CD4-positive, alpha-beta T cell (primary cell): ENCODE data around the gene GLB1L2. TPM values are rescaled to one million over a fixed set of nuclear protein-coding genes. Genes with fewer than 3 reads are reported as not detected.

Experiments
- ATAC-seq: fragments of 200-7000 bp; cut with Tn5 transposase; one replicate; pipeline ENCODE4 v1.10.0; 2022; ENCODE audit warnings: mild to moderate bottlenecking; ENCODE audit not compliant: poor library complexity
- CTCF ChIA-PET: fragments of 350-600 bp; sonication (Branson Sonifier 250); formaldehyde crosslinking; loops from one replicate; lab custom pipeline; 2021; ENCODE audit warnings: antibody characterized with exemption, inconsistent platforms; lab: Charles Lee
- POLR2A ChIA-PET: fragments of 350-600 bp; sonication (Branson Sonifier 250); formaldehyde crosslinking; loops from one replicate; lab custom pipeline; 2021; ENCODE audit warnings: antibody characterized with exemption, inconsistent platforms; lab: Charles Lee
- DNase-seq, 14 experiments: peaks; one replicate each; pipeline ENCODE4 v3.0.0-alpha.2; 2013 to 2020; ENCODE audit warnings: mixed read lengths in 2 of 14
- H3K27ac ChIP-seq, 2 donors: one replicate each; pipeline versions ENCODE4 v1.5.1 to v1.7.0; 2013; ENCODE audit warnings: low read length in 2 of 2, low read depth in 1 of 2, mild to moderate bottlenecking in 1 of 2
- H3K27me3 ChIP-seq, 2 experiments: 1 replicate in 1 of 2; 2 replicates in 1 of 2; pipeline versions ENCODE4 v1.6.1 to v1.7.0; 2013; ENCODE audit warnings: low read length in 2 of 2, control low read depth in 1 of 2, mild to moderate bottlenecking in 1 of 2, moderate library complexity in 1 of 2; ENCODE audit not compliant: insufficient read depth in 2 of 2, control insufficient read depth in 1 of 2
- H3K36me3 ChIP-seq: one replicate; pipeline ENCODE4 v1.6.1; 2013; ENCODE audit warnings: low read length, control low read depth; ENCODE audit not compliant: insufficient read depth
- H3K4me1 ChIP-seq: one replicate; pipeline ENCODE4 v1.6.1; 2013; ENCODE audit warnings: low read length, control low read depth; ENCODE audit not compliant: insufficient read depth
- H3K4me3 ChIP-seq: one replicate; pipeline ENCODE4 v1.5.1; 2013; ENCODE audit warnings: mild to moderate bottlenecking, low read length, moderate library complexity
- H3K9me3 ChIP-seq, 2 experiments: 1 replicate in 1 of 2; 2 replicates in 1 of 2; pipeline versions ENCODE4 v1.6.1 to v1.7.0; 2013; ENCODE audit warnings: low read length in 2 of 2, mild to moderate bottlenecking in 2 of 2, control low read depth in 1 of 2, moderate library complexity in 1 of 2; ENCODE audit not compliant: control insufficient read depth in 1 of 2, insufficient read depth in 1 of 2
- H3K27ac Mint-ChIP-seq: one replicate; pipeline ENCODE4 v1.8.0; 2020; ENCODE audit warnings: mixed read lengths
- H3K27me3 Mint-ChIP-seq: one replicate; pipeline ENCODE4 v1.8.0; 2021; ENCODE audit warnings: mixed read lengths
- H3K36me3 Mint-ChIP-seq: one replicate; pipeline ENCODE4 v1.8.0; 2021; ENCODE audit warnings: low read depth, mixed read lengths
- H3K4me1 Mint-ChIP-seq: one replicate; pipeline ENCODE4 v1.8.0; 2021; ENCODE audit warnings: low read depth, mixed read lengths
- H3K4me3 Mint-ChIP-seq: one replicate; pipeline ENCODE4 v1.8.0; 2020; ENCODE audit warnings: mild to moderate bottlenecking, mixed read lengths
- H3K9me3 Mint-ChIP-seq: one replicate; pipeline ENCODE4 v1.8.0; 2020; ENCODE audit warnings: mixed read lengths
- CTCF ChIP-seq: fragments of 200-600 bp; IDR thresholded peaks from one replicate; pipeline ENCODE4 v1.8.0; 2022; ENCODE audit warnings: antibody characterized with exemption, mild to moderate bottlenecking
- intact Hi-C, 2 experiments: fragments of 100-400 bp; cut with DNase I in 1 of 2; cut with micrococcal nuclease in 1 of 2; formaldehyde crosslinking; loops; one replicate each; pipeline versions ENCODE4 v1.15.1 to v1.9.0; 2023 to 2025; cut with DNase I, micrococcal nuclease
- total RNA-seq, 174 experiments: library from RNA in 2 of 174; stranded (reverse) in 2 of 174; gene quantifications; one replicate each; pipeline ENCODE4 v1.2.3 and lab custom pipeline; 2021 to 2026

The GLB1L2 gene
- total RNA-seq, 2 experiments from 2014 or later = 0.59 to 0.63 TPM

- Histone ChIP-seq H3K4me1 (no peaks in the 10 kb centered on the region), H3K36me3 (no peaks in the 10 kb centered on the region), H3K9me3 (peaks cover 0 to 18% of the 10 kb centered on the region in 2 experiments), H3K4me3 (no peak overlapping the region), H3K27me3 (peaks cover 21 to 33% of the 10 kb centered on the region in 2 experiments), H3K27ac (no peak overlapping the region)
- Mint-ChIP-seq H3K4me3 (no peak overlapping the region), H3K4me1 (peaks cover 2% of the 10 kb centered on the region), H3K36me3 (no peaks in the 10 kb centered on the region), H3K9me3 (no peaks in the 10 kb centered on the region), H3K27me3 (peaks cover 59% of the 10 kb centered on the region), H3K27ac (no peak overlapping the region)
- no peak for TF ChIP-seq CTCF
- no peak for ATAC-seq
- ChIA-PET POLR2A (no interaction called here), CTCF (no interaction called here)
- no peak for DNase-seq
- intact Hi-C loops = no loop called here
Measured at GRCh38 chr11:134404575-134405341, 73.0 kb downstream of the GLB1L2 start.

- H3K27me3 ChIP-seq = peaks cover 26 to 40% of the 10 kb centered on the region in 2 experiments
- no peaks in the 10 kb centered on the region for H3K36me3 Mint-ChIP-seq
- no peak overlapping the region for H3K27ac ChIP-seq
- no peak for TF ChIP-seq CTCF
- H3K4me1 Mint-ChIP-seq = peaks cover 9% of the 10 kb centered on the region
- H3K36me3 ChIP-seq = no peaks in the 10 kb centered on the region
- DNase-seq = no peak
- no peaks in the 10 kb centered on the region for H3K9me3 Mint-ChIP-seq
- ChIA-PET CTCF (no interaction called here), POLR2A (no interaction called here)
- H3K27me3 Mint-ChIP-seq = peaks cover 61% of the 10 kb centered on the region
- ATAC-seq = no peak
- no peak overlapping the region for H3K4me3 Mint-ChIP-seq
- peaks cover 0 to 18% of the 10 kb centered on the region in 2 experiments for H3K9me3 ChIP-seq
- intact Hi-C loops = no loop called here
- H3K27ac Mint-ChIP-seq = no peak overlapping the region
- peaks cover under 1% of the 10 kb centered on the region for H3K4me1 ChIP-seq
- no peak overlapping the region for H3K4me3 ChIP-seq
Measured at GRCh38 chr11:134405436-134405835, 73.6 kb downstream of the GLB1L2 start.

DNA sequence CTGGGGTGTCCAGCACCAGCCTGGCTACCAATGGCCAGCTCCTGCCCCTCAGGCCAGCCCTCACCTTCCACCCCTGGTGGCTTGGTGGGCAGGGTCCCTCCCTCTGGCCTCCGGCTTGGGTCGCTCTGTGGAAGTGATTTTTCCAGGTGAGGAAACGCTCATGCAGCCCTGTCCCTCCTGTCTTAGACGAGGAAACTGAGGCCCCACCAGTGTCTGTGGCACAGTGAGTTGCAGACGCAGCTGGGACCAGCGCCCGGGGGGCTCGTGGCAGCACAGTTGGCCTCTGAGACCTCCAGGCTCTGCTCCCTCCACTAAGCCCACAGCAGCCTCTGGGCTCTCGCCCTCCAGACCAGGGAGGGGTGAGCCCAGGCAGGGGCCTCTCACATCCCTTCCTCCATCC, 74.1 kb downstream of the GLB1L2 start:
- Mint-ChIP-seq H3K4me1 (peaks cover 13% of the 10 kb centered on the region), H3K36me3 (no peaks in the 10 kb centered on the region), H3K4me3 (no peak overlapping the region), H3K27ac (no peak overlapping the region), H3K27me3 (peaks cover 61% of the 10 kb centered on the region), H3K9me3 (no peaks in the 10 kb centered on the region)
- CTCF ChIA-PET = no interaction called here
- no peak for ATAC-seq
- no peak for DNase-seq
- no peak for TF ChIP-seq CTCF
- Histone ChIP-seq H3K4me1 (peaks cover 5% of the 10 kb centered on the region), H3K9me3 (peaks cover 0 to 18% of the 10 kb centered on the region in 2 experiments), H3K36me3 (no peaks in the 10 kb centered on the region), H3K27me3 (peaks cover 30 to 44% of the 10 kb centered on the region in 2 experiments), H3K27ac (no peak overlapping the region), H3K4me3 (no peak overlapping the region)
- intact Hi-C loops = no loop called here
- POLR2A ChIA-PET = no interaction called here
